GM19452 (cell line): ENCODE measurements around the gene ADIPOQ.
"Not testable (repeated sequence)": the region's sequence is repeated elsewhere in the genome, so short reads cannot be mapped to it uniquely, and the experiment has no call there.

ENCODE experiments used
- ATAC-seq: cut with Tn5 transposase; IDR thresholded peaks from one replicate; pipeline ENCODE4 v1.9.1; 2021; ENCODE audit not compliant: unreplicated experiment

Gene ADIPOQ

DNA sequence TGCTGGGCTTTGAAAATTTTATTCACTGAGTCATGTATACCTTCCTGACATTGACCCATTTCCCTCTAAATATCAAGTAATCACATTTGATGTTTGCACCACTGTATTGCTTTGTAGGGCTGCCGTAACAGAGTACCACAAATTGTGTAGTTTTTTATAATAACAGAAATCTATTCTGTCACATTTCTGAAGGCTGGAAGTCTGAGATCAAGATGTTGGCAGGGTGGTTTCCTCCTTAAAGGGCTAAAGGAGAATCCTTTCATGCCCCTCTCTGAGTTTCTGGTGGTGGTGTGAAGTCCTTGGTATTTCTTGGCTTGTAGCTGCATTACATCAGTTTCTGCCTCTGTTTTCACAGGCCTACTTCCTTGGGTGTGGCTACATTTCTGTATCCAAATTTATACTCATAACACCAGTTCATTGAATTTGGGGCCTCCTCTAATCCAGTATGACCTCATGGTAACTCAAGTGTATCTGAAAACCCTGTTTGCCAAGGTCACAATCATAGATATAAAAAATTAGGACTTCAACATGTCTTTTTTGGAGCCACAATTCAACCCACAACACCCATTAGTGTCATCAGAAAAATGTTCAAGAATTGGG, 58.7 kb downstream of the ADIPOQ start:
- no peak for ATAC-seq

DNA sequence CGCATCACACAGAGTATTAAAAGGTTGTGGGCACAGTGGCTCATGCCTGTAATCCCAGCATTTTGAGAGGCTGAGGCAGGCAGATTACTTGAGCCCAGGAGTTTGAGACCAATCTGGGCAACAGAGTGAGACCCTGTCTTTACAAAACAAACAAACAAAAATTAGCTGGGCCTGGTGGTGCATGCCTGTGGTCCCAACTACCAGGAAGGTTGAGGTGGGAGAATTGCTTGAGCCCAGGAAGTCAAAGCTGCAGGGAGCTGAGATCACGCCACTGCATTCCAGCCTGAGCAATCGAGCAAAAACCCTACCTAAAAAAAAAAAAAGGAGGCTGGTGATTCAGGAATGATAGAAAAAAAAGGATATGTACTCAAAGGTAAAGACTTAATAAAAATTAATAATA, 59.6 kb downstream of the ADIPOQ start:
- ATAC-seq, result no peak

DNA sequence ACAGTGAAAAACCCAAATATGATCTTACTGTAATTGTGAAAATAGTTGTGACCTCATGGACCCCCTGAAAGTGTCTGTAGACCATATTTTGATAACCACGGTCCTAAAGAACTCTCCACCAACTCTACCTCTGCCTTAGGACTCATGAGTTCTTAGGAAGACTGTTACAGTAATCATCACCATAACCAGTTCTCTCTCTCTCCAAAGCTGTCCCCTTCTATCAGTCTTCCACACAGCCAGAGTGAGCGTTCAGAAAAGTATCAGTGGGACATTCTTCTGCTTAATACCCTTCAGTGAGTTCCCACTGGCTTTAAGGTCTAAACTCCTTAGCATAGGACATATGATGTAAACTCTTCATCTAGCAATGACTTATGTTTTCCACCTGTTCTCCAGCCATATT, 60.2 kb downstream of the ADIPOQ start:
- no peak for ATAC-seq

DNA sequence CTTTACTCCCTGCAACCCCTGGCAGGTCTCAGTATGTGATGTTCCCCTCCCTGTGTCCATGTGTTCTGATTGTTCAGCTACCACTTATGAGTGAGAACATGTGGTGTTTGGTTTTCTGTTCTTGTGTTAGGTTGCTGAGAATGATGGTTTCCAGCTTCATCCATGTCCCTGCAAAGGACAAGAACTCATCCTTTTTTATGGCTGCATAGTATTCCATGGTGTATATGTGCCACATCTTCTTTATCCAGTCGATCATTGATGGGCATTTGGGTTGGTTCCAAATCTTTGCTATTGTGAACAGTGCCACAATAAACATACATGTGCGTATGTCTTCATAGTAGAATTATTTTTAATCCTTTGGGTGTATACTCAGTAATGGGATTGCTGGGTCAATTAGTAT, 61.2 kb downstream of the ADIPOQ start:
- not testable (repeated sequence) for ATAC-seq

DNA sequence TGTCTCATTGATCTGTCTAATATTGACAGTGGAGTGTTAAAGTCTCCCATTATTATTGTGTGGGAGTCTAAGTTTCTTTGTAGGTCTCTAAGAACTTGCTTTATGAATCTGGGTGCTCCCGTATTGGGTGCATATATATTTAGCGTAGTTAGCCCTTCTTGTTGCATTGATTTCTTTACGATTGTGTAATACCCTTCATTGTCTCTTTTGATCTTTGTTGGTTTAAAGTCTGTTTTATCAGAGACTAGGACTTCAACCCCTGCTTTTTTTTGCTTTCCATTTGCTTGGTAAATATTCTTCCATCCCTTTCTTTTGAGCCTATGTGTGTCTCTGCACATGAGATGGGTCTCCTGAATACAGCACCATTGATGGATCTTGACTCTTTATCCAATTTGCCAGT, 64.6 kb downstream of the ADIPOQ start:
- ATAC-seq, result not testable (repeated sequence)
